Panc1 (cell line): ENCODE data around the gene APOL6.

Source experiments
- POLR2AphosphoS5 ChIP-seq: IDR thresholded peaks from 2 replicates; pipeline ENCODE4 v1.6.1; 2012; ENCODE audit warnings: mild to moderate bottlenecking, low read depth, low read length, moderate library complexity
- TCF7L2 ChIP-seq: IDR thresholded peaks from 2 replicates; pipeline ENCODE4 v1.6.1; 2011; ENCODE audit warnings: mild to moderate bottlenecking, low read depth, low read length, inconsistent platforms
- TF ChIP-seq, protein P1 (sequence below): fragments of 450-650 bp; IDR thresholded peaks from 2 replicates; pipeline ENCODE4 v1.5.1; 2017; ENCODE audit warnings: mild to moderate bottlenecking

DNA sequence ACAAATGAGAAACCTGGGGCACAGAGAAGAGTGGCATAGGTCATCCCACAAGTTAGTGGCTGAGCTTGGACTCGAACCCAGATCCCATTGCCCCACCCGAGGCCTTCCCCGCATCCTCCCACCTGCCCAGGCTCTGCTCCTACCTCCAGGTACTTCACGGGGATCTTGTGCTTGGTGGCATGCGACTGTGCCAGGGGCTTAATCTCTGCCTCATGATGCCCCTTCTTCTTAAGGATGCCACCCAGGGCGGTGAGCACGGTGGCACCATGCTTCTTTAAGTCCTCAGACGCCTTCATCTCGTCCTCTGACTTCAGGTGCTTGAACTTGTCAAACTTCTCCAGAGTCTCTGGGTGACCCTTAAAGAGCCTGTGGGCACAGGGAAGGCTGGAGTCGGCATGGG is 37.5 kb upstream of the APOL6 start:
- TF ChIP-seq, protein P1, sequence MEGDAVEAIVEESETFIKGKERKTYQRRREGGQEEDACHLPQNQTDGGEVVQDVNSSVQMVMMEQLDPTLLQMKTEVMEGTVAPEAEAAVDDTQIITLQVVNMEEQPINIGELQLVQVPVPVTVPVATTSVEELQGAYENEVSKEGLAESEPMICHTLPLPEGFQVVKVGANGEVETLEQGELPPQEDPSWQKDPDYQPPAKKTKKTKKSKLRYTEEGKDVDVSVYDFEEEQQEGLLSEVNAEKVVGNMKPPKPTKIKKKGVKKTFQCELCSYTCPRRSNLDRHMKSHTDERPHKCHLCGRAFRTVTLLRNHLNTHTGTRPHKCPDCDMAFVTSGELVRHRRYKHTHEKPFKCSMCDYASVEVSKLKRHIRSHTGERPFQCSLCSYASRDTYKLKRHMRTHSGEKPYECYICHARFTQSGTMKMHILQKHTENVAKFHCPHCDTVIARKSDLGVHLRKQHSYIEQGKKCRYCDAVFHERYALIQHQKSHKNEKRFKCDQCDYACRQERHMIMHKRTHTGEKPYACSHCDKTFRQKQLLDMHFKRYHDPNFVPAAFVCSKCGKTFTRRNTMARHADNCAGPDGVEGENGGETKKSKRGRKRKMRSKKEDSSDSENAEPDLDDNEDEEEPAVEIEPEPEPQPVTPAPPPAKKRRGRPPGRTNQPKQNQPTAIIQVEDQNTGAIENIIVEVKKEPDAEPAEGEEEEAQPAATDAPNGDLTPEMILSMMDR: no peak
- TF ChIP-seq POLR2AphosphoS5 (no peak), TCF7L2 (no peak)
